Heart left ventricle (tissue), 13 donors: ENCODE measurements around the gene PDZK1.

Source experiments
- POLR2A ChIP-seq, 2 donors: fragments of 450-650 bp; IDR thresholded peaks; one replicate each; pipeline ENCODE4 v1.6.1; 2017; ENCODE audit warnings: antibody characterized with exemption in 2 of 2, mild to moderate bottlenecking in 2 of 2, moderate library complexity in 2 of 2
- TF ChIP-seq, protein P1 (sequence below), 12 donors: fragments of 200-600 bp; sonication (generic) in 4 of 12; IDR thresholded peaks; one replicate each; pipeline versions ENCODE4 v1.5.0 to v1.8.0; 2018 to 2022; ENCODE audit warnings: antibody characterized with exemption in 12 of 12, mild to moderate bottlenecking in 5 of 12
- donor health status: ischemic (EF 13 %, LVEDD 7.1; RV severe dilation, severe dysfunction).
- donor health status: DM: no; HTN: yes; CAD: no.
- donor health status: DM: no; HTN: no; CAD: no.
- donor health status: ischemic (EF 25% LVEDD 6.9; RV normal size, moderate dysfunction).
- donor health status: ischemic (EF 25% LVEDD 5.7; RV mildly dilated, moderate dysfunction).
- donor health status: ischemic (EF 35%, LVEDD 5.7; RV mildly dilated, moderate dysfunction).
- donor health status: nonischemic (EF 11% LVEDD 7.7; RV severe dilation, severe dysfunction).
- donor health status: DM: yes; HTN: yes; CAD: no.
- donor health status: PGD.
- donor health status: ischemic (EF 29% LVEDD 5.4; RV normal size, mild dysfunction).
- donor health status: nonischemic (EF 23%, LVEDD 6.1; RV moderate dilation, normal function).

DNA sequence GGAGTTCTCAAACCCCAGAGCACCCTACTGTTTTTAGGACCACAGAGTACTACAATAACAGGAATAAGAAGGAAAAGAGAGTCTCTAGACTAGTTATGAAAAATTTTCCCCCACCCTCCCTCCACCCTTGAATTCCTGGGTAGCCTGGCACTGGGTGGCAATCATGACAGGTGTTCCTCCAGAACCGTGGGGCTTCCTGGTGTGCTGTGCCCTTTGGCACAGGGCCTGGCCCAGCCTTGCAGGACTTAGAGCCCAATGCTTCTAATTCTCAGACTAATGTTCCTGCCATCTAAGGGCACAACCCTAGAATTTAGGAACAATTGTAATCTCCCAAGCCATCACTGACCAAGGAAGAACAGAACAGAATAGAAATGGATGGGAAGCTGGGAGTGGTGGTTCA, 10.7 kb upstream of the PDZK1 start:
- TF ChIP-seq, protein P1, sequence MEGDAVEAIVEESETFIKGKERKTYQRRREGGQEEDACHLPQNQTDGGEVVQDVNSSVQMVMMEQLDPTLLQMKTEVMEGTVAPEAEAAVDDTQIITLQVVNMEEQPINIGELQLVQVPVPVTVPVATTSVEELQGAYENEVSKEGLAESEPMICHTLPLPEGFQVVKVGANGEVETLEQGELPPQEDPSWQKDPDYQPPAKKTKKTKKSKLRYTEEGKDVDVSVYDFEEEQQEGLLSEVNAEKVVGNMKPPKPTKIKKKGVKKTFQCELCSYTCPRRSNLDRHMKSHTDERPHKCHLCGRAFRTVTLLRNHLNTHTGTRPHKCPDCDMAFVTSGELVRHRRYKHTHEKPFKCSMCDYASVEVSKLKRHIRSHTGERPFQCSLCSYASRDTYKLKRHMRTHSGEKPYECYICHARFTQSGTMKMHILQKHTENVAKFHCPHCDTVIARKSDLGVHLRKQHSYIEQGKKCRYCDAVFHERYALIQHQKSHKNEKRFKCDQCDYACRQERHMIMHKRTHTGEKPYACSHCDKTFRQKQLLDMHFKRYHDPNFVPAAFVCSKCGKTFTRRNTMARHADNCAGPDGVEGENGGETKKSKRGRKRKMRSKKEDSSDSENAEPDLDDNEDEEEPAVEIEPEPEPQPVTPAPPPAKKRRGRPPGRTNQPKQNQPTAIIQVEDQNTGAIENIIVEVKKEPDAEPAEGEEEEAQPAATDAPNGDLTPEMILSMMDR (IDR thresholded peaks at IDR 0.05): no peak
- TF ChIP-seq POLR2A (IDR thresholded peaks at IDR 0.05): no peak
